ENCODE measurements around the gene MMAA. TPM values are rescaled to one million over a fixed set of nuclear protein-coding genes. Genes with fewer than 3 reads are reported as not detected.
"Not testable (repeated sequence)": the region's sequence is repeated elsewhere in the genome, so short reads cannot be mapped to it uniquely, and the experiment has no call there.

The MMAA gene
- total RNA-seq (10 to 100 TPM in 1 of 2 donors, 1 to 10 TPM in 1; 6.5 to 10.3 TPM), polyA plus RNA-seq (10 to 100 TPM in 1 of 2 donors, 1 to 10 TPM in 1; 7.4 to 14.0 TPM)
- long read RNA-seq, donor 1, full-length matches to known transcripts: 5 of 5 reads
- long read RNA-seq, donor 1, partial matches to known transcripts: 0 of 5 reads
- long read RNA-seq, donor 1, other reads (novel, unspliced or antisense): 0 of 5 reads
- long read RNA-seq, donor 2: 0 reads
- long read RNA-seq, donor 3: 0 reads
- long read RNA-seq, donor 4, partial matches to known transcripts: 0 of 1 reads
- long read RNA-seq, donor 4, other reads (novel, unspliced or antisense): 0 of 1 reads
- long read RNA-seq, donor 5, full-length matches to known transcripts: 4 of 4 reads
- long read RNA-seq, donor 5, partial matches to known transcripts: 0 of 4 reads
- long read RNA-seq, donor 5, other reads (novel, unspliced or antisense): 0 of 4 reads

- ATAC-seq (ENCODE audit: insufficient read depth, low FRiP score): peak; percentile 99
- Histone ChIP-seq H3K9me3 (ENCODE audit: control insufficient read depth in 4 of 4, insufficient read depth in 3 of 4, low read length in 3 of 4) (no peaks in the 10 kb centered on the region), H3K9ac (ENCODE audit: insufficient read depth in 1 of 2, low read length in 2 of 2) (peak within 1 kb of the TSS; percentile 88 to 96), H3K4me3 (peak within 1 kb of the TSS; percentile 89), H3K36me3 (ENCODE audit: control insufficient read depth in 4 of 4, insufficient read depth in 4 of 4, low read length in 4 of 4) (no peaks in the 10 kb centered on the region), H3K27me3 (ENCODE audit: control insufficient read depth in 3 of 3, insufficient read depth in 3 of 3, low read length in 2 of 3) (no peaks in the 10 kb centered on the region), H3K27ac (ENCODE audit: low read depth in 1 of 2, low read length in 1 of 2) (peak within 1 kb of the TSS; percentile 96 to 99), H3K4me1 (ENCODE audit: control insufficient read depth in 5 of 5, insufficient read depth in 5 of 5, low read length in 5 of 5) (peaks cover 0 to 18% (median 6%) of the 10 kb centered on the region in 5 donors)
- TF ChIP-seq CTCF (IDR thresholded peaks at IDR 0.05; ENCODE audit: control extremely low read depth, extremely low read depth): peak; percentile 1
- peak; percentile 96 to 98 (median 97) for DNase-seq
- WGBS, 2 donors: 0 to 1% methylated on average over 65 to 66 of the region's 66 CpGs
Measured at GRCh38 chr4:145618932-145619638, at the start of gene MMAA. TSS of gene MMAA (plus strand) at chr4:145619385. CDS start at chr4:145639140, 19,755 bp downstream.

DNA sequence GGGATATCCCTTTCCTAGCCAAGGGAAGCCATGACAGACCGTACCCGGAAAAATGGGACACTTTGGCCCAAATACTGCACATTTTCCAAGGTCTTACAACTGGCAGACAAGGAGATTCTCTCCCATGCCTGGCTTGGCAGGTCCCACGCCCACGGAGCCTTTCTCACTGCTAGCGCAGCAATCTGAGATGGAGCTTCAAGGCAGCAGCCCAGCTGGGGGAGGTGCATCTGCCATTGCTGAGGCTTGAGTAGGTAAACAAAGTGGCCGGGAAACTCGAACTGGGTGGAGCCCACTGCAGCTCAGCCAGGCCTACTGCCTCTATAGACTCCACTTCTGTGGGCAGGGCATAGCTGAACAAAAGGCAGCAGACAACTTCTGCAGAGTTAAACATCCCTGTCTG lies 44.6 kb upstream of the MMAA start:
- H3K27me3 ChIP-seq (ENCODE audit: control insufficient read depth in 3 of 3, insufficient read depth in 3 of 3, low read length in 2 of 3); ATAC-seq (ENCODE audit: insufficient read depth, low FRiP score); DNase-seq; H3K9ac ChIP-seq (ENCODE audit: insufficient read depth in 1 of 2, low read length in 2 of 2); H3K9me3 ChIP-seq (ENCODE audit: control insufficient read depth in 4 of 4, insufficient read depth in 3 of 4, low read length in 3 of 4); H3K27ac ChIP-seq (ENCODE audit: low read depth in 1 of 2, low read length in 1 of 2); H3K4me3 ChIP-seq; H3K36me3 ChIP-seq (ENCODE audit: control insufficient read depth in 4 of 4, insufficient read depth in 4 of 4, low read length in 4 of 4); H3K4me1 ChIP-seq (ENCODE audit: control insufficient read depth in 5 of 5, insufficient read depth in 5 of 5, low read length in 5 of 5): not testable (repeated sequence)
- WGBS, 2 donors: 79 to 80% methylated on average over 7 of the region's 7 CpGs

- no peak overlapping the region for H3K4me3 ChIP-seq
- no peak overlapping the region for H3K9ac ChIP-seq (ENCODE audit: insufficient read depth in 1 of 2, low read length in 2 of 2)
- WGBS, 2 donors: 82 to 92% methylated on average over 3 of the region's 3 CpGs
- no peaks in the 10 kb centered on the region for H3K4me1 ChIP-seq (ENCODE audit: control insufficient read depth in 5 of 5, insufficient read depth in 5 of 5, low read length in 5 of 5)
- TF ChIP-seq CTCF (IDR thresholded peaks at IDR 0.05; ENCODE audit: control extremely low read depth, extremely low read depth): no peak
- no peaks in the 10 kb centered on the region for H3K27me3 ChIP-seq (ENCODE audit: control insufficient read depth in 3 of 3, insufficient read depth in 3 of 3, low read length in 2 of 3)
- no peak overlapping the region for H3K27ac ChIP-seq (ENCODE audit: low read depth in 1 of 2, low read length in 1 of 2)
- H3K9me3 ChIP-seq (ENCODE audit: control insufficient read depth in 4 of 4, insufficient read depth in 3 of 4, low read length in 3 of 4): no peaks in the 10 kb centered on the region
- no peak for ATAC-seq (ENCODE audit: insufficient read depth, low FRiP score)
- DNase-seq: no peak
- no peaks in the 10 kb centered on the region for H3K36me3 ChIP-seq (ENCODE audit: control insufficient read depth in 4 of 4, insufficient read depth in 4 of 4, low read length in 4 of 4)
Measured at GRCh38 chr4:145580906-145581305, 38.3 kb upstream of the MMAA start.

Data from lung (tissue), 16 donors.